B cell (primary cell): Measurements from ENCODE around the gene NBPF3.
"Not testable (repeated sequence)": the region's sequence is repeated elsewhere in the genome, so short reads cannot be mapped to it uniquely, and the experiment has no call there.

Source experiments
- CTCF ChIP-seq: fragments of 200-600 bp; IDR thresholded peaks from one replicate; pipeline ENCODE4 v1.8.0; 2022; ENCODE audit warnings: antibody characterized with exemption, mild to moderate bottlenecking
- EZH2 ChIP-seq: IDR thresholded peaks from 2 replicates; pipeline ENCODE4 v1.6.1; 2012; ENCODE audit warnings: borderline replicate concordance, low read depth, mild to moderate bottlenecking, moderate library complexity, low read length; ENCODE audit not compliant: insufficient read depth, poor library complexity, severe bottlenecking

DNA sequence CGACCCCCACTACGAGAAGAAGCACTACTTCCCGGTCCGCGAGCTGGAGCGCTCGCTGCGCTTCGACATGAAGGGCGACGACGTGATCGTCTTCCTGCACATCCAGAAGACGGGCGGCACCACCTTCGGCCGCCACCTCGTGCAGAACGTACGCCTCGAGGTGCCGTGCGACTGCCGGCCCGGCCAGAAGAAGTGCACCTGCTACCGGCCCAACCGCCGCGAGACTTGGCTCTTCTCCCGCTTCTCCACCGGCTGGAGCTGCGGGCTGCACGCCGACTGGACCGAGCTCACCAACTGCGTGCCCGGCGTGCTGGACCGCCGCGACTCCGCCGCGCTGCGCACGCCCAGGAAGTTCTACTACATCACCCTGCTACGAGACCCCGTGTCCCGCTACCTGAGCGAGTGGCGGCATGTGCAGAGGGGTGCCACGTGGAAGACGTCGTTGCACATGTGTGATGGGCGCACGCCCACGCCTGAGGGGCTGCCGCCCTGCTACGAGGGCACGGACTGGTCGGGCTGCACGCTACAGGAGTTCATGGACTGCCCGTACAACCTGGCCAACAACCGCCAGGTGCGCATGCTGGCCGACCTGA is 11.4 kb upstream of the NBPF3 start:
- TF ChIP-seq EZH2, CTCF: not testable (repeated sequence)
